Middle frontal gyrus (tissue), 1 donor: Measurements from ENCODE around the gene HMBS.
"Not testable (repeated sequence)": the region's sequence is repeated elsewhere in the genome, so short reads cannot be mapped to it uniquely, and the experiment has no call there.

Experiments
- DNase-seq: peaks from one replicate; pipeline ENCODE4 v3.0.0-alpha.2; 2015; ENCODE audit warnings: low spot score; ENCODE audit errors: extremely low spot score

The HMBS gene

DNA sequence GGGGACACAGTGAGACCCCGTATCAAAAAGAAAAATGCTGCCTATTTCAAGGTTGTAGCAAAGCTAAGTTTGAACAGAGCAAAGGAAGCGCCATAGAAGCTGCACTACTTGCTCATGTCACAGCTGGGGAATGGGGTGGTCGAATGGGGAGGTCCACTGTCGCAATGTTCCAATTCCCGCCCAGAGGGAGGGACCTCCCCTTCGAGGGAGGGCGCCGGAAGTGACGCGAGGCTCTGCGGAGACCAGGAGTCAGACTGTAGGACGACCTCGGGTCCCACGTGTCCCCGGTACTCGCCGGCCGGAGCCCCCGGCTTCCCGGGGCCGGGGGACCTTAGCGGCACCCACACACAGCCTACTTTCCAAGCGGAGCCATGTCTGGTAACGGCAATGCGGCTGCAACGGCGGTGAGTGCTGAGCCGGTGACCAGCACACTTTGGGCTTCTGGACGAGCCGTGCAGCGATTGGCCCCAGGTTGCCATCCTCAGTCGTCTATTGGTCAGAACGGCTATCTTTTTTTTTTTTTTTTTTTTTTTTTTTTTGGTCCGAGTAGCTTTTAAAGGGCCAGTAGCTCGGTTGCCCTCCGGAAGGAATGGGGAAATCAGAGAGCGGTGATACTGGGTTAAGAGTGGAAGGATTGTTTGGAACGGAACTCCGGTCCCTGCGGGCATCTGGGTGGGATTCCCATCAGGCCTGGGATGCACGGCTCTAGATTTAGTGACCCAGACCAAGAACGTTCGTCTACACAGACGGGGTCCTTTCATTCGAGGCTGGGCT is at the start of gene HMBS:
Gene HMBS (plus strand): TSS at position 219 of the 774 bp plus-strand sequence. CDS start 153 bp downstream, at position 372.
- DNase-seq: peak; percentile 96

DNA sequence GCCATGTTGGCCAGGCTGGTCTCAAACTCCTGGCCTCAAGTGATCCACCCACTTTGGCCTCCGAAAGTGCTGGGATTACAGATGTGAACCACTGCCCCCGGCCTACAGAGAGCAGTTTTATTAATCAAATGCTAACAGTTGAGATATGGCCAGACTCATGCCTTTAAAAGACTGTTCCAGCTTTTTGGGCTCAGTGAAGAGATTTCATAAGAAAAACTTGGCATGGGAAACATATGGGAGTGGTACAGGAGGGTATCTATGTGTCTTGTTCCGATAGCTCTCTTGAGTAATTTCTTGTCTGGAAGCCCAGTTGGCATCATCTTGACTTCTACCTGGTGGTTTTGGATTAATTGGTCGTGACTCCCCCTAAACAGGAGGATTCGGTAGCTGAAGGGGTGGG is 45.8 kb upstream of the HMBS start:
- no peak for DNase-seq

- not testable (repeated sequence) for DNase-seq
Measured at GRCh38 chr11:119039471-119039870, 45.2 kb upstream of the HMBS start.

DNA sequence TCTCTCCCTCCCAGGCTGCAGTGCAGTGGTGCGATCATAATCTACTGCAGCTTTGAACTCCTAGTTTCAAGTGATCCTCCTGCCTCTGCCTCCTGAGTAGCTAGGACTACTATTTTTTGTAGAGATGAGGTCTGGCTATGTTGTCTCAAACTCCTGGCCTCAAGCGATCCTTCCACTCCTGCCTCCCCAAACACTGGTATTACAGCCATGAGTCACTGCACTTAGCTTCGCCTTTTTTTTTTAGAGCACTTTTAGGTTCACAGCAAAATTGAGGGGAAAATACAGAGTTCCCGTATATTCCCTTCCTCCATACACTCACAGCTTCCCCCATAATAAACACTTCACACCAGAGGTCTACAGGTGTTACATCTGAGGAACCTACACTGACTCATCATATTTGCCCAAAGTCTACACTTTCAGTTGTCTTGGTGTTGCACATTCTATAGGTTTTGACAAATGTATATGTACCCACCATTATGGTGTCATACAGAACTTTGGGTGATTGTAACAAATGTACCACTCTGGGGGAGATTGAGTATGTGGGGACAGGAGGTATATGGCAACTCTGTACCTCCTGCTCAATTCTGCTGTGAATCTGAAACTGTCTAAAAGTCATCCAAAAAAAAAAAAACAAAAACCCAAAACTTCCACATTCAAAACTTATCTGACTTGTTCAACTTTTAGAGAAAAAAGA is 42.7 kb upstream of the HMBS start:
- no peak for DNase-seq

DNA sequence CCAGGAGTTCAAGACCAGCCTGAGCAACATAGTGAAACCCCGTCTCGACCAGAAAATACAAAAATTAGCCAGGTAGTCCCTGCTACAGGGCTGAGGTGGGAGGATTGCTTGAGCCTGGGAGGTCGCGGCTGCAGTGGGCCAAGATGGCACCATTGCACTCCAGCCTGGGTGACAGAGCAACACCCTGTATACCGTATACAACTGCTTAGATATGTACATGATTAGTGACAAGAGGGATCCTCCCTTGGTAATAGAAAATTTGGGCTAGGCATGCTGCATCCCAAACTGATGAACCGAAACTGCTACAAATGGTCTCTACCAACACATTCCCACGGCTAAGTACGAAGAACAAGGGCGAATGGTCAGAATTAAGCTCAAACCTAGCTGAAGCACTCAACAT is 41.8 kb upstream of the HMBS start:
- no peak for DNase-seq

- DNase-seq: no peak
Measured at GRCh38 chr11:119044708-119045107, 40.0 kb upstream of the HMBS start.

DNA sequence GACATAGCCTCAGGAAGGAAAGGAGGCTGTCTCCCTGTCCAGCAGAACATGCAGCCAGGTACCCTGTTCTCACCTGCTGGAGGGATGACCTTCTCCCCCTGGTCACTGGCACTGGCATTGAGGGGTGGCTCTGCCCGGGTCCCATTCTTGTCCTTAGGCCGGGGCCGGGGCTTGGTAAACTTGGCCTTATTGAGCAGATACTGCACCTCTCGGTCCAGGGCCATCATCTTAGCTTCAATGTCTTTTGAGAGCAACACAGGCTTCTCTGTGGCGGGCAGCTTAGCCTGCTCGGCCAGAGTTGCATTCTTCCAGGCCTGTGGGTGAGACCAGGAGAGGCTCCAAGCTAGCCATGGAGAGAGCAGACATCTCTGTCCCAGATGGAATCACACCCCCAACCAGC is 38.2 kb upstream of the HMBS start:
- DNase-seq: no peak

DNA sequence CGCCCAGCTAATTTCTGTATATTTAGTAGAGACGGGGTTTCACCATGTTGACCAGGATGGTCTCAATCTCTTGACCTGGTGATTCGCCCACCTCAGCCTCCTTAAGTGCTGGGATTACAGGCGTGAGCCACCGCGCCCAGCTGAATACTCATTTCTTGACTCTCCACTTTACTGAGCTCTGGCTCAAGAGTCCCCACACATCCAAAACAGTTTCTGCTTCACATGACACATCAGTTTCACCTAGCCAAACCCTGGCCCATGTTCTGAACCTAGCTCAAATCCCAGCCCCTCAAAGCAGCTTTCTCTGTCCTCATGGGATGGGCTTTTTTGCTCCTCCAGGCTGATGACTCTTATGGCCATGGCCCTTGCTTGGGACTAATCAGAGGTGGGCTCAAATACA is 37.5 kb upstream of the HMBS start:
- DNase-seq: no peak

DNA sequence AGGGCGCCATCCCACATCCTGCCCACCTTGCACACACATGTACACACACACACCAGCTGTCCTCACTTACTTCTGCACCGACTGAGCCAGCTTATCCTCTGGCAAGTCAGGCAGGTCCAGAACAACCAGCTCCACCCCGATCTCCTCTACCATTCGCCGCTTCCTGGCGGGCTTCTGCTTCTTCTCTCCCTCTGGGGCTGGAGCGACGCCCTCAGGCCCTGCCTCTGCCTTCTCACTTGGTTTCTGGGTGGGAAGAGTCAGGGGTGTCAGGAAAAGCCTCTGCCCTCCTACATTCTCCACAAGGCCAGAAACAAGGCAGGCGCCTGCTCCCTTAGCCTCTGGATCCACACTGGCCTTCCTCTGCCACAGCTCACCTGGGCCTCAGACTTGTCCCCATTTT is 36.0 kb upstream of the HMBS start:
- DNase-seq: no peak

DNA sequence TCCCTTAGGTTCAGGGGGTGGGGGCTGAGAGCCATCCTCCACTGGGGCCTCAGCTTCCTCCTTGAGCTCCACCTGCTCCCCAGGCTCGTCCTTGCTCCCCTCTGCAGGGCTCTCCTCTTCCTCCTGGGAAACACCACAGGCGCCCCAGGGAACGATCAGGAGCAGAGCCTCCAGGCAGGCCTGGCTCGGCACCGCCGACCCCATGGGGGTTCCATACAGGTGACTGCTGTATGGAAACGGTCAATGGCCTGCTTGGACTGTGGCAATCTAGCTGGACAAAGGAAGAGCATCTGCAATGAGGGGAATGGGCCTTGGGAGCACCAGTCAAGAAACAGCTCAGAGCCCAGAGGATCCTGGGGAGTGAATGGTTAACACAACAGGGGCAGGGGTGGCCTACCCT is 35.6 kb upstream of the HMBS start:
- DNase-seq: no peak

- no peak for DNase-seq
Measured at GRCh38 chr11:119051440-119052162, 33.1 kb upstream of the HMBS start.

- no peak for DNase-seq
Measured at GRCh38 chr11:119052163-119052814, 32.4 kb upstream of the HMBS start.

DNA sequence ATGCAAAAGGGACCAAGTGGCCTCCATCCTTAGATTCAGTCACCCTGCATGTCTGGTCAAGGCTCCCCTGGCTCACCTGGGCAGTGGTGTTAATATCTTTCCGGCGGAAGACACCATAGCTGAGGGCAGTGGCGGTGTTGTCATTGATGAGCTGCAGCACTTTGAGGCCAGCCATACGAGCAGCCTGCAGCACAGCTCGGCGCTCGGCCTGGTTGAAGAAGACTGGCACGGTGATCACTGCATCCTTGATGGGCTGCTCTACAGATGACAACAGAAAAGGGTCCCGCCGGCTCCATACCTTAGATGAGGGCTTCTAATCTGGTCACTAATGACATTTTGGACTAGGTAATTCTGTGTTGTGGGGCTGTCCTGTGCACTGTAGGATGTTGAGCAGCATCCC is 30.3 kb upstream of the HMBS start:
- no peak for DNase-seq

DNA sequence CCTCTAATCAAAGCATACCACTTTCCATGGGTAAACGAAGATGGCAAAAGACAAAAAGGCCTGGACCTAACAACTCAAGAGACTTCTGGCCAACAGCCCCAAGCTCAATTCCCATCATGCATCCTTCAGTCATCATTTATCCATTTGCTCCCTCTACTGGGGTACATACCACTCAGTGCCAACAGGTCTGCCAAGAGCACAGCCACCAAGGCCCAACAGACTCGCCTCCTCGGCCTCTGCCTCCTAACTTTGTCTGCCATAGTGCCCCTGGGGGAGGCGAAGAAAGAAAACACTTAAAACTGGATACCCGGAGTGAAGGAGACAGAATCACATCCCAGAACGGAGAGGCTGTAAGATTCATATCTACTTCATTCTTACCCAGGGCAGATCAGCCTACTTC is 28.8 kb upstream of the HMBS start:
- no peak for DNase-seq

DNA sequence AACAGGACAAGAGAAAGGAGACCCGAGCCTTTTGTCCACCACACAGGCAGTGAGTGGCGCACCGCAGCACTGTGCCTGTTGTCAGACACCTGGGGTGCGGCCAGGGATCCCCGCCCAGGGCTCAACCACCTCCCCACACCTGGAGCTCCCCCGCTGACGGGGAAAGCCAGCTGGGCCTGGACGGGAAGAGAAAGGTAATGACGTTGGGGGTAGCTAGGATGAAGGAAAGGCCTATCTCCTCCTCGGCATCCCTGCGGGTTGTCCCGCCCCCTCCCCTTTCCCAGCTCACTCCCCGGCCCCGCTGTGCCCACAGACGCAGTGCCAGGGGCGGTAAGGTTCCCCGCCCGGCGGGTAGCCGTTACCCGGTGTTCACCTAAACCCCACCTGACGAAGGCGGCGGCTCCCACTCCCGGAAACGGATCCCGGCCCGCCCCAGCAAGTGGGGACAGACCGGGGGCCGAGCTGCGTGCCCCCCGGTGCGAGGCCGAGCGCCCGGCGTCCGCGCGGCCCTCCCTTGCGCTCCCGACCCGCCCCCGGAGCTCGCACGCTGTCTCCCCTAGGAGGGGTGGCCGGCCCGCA is 28.2 kb upstream of the HMBS start:
- DNase-seq: no peak

- DNase-seq: peak; percentile 89
Measured at GRCh38 chr11:119057000-119057769, 27.5 kb upstream of the HMBS start, which contains the start of gene HYOU1. Gene HYOU1, minus strand, starts transcription at chr11:119057205. Its CDS starts 1,045 bp downstream, at chr11:119056160.

DNA sequence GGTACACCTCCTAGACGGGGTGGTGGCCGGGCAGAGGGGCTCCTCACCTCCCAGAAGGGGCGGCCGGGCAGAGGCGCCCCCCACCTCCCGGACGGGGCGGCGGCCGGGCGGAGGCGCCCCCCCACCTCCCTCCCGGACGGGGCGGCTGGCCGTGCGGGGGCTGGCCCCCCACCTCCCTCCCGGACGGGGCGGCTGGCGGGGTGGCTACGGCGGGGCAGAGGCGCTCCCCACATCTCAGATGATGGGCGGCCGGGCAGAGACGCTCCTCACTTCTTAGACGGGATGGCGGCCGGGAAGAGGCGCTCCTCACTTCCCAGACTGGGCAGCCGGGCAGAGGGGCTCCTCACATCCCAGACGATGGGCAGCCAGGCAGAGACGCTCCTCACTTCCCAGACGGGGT is 25.6 kb upstream of the HMBS start:
- not testable (repeated sequence) for DNase-seq

DNA sequence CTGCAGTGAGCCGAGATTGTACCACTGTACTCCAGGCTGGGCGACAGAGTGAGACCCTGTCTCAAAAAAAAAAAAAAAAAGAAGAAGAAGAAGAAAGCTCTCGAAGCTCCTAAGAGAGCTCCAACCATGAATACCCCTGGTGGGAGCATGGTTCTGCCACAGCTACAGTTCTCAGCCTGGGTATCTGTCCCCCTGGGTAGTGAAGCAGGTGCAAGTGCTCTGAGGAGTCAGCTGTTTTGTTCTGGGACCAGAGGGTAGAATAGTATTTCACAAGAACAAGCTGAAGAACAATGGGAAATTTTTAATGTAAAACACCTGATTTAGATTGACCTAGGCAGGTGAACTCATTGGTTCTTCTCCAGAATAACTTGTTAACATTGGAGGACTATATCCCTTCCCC is 23.4 kb upstream of the HMBS start:
- no peak for DNase-seq

GRCh38 chr11:119062779-119063178 is 21.9 kb upstream of the HMBS start:
- DNase-seq: no peak

- DNase-seq: no peak
Measured at GRCh38 chr11:119065369-119065768, 19.3 kb upstream of the HMBS start.
